CD4-positive, alpha-beta T cell treated with Interleukin-15 for 1 hour (primary cell): ENCODE results near the gene UHRF2.
"Not testable (repeated sequence)": the region's sequence is repeated elsewhere in the genome, so short reads cannot be mapped to it uniquely, and the experiment has no call there.

ENCODE experiments used
- DNase-seq: peaks from one replicate; pipeline ENCODE4 v3.0.0-alpha.2; 2020

Gene UHRF2

DNA sequence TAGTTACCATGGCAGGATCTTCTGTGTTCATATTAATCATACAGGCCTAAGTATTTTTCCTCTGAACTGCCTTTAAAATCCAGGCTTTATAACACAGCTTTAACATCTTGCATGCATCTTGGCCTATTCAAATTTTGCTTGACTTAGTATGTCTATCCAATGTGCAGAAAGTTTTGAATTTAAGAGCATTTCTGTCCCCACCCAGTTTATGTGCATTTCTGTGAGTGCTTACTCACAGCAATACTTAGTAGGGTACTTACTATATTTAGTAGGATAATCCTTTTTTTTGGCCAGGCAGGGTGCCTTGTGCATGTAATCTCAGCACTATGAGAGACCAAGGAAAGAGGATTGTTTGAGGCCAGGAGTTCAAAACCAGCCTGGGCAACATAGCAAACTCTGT is 18.0 kb downstream of the UHRF2 start:
- no peak for DNase-seq

DNA sequence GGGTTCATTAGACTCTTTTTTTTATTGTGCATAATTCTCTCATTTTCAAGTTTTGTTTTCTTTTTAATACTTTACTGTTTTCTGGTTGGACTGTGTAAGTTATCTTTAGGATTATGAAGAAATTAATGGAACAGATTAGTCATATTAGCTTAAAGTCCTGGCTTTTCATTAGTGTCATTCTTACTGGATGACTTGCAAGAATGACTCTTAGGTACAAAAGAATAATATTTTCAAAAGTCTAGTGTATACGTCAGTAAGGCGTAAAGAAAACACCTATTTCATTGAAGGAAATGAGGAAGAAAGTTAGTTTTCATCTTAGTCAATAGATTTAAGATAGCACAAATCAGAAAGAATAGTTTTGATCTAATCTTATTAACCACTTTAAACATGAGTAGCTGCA is 20.4 kb downstream of the UHRF2 start:
- DNase-seq: no peak

DNA sequence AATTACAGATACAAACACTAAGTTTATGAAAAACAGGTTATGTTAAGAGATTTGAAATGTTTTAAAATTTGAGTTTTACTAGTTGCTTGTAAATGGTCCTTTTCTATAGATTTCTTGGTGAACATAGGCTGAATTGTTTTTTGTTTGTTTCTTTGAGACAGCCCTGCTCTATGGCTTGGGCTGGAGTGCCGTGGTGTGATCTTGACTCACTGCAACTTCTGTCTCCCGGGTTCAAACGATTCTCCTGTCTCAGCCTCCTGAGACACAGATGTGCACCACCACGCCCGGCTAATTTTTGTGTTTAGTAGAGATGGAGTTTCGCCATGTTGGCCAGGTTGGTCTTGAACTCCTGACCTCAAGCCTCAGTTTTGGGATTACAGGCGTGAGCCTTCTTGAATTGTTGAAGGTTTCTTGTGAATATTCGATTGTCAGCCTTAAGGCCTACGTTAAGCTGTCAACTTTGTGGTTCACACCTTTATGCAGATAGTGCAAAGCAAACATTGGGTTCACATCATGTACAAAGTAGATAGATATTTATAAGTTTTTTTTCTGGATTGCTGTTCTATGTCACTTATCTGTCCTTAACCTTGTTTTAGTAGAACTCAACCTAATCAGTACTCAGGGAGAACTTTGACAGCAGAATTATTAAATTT is 26.2 kb downstream of the UHRF2 start:
- DNase-seq: no peak

DNA sequence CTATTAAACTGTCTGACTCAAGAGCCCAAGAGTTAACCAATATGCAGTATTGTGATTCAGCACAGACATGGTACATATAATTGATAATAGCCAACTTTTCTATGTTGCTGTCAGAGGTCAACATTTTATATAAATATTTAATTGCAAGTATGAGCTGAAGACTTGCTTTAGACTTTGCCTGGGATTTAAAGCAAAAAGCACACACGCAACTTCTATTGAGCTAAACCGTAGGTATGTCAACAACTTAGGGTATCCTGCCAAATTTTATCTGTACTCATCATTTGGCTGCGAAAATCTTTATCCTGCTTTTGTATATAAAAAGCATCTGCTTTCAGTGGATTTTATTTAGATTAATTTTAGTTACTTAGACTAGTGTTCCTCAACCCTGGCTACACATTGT is 27.4 kb downstream of the UHRF2 start:
- DNase-seq: no peak

DNA sequence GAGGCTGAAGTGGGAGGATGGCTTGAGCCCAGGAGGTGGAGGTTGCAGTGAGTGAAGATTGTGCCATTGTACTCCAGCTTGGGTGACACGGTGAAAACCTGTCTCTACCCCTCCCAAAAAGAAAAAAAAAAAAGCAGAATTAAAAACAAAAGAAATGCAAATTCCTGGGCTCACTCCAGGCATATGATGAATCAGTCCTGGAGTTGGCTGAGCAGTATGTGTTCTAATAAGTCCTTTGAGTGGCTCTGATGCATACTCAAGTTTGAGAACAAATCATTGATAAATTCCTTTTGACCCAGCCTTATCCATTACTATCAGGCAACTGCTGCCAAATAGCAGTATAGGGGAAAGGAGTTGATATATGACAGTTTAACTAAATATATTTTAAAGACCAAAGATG is 28.3 kb downstream of the UHRF2 start:
- DNase-seq: no peak

DNA sequence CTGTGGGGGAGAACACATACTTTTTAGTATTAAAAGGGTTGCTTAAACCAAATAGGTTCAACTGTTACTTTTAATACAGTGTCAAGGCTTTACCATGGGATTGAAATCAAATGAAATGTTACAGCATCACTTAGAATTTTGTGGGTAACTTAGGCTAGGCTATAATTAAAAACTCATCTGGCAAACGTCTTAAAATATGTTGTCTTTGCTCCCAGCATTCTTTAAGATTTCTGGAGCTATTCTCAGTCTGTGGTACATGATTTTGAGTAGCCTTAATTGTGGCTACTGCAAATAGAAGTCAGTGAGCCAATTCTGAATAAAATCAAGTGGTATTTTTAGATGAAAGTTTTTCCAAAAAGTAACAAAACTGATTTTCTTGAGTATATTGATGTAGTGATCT is 30.7 kb downstream of the UHRF2 start:
- DNase-seq: no peak

DNA sequence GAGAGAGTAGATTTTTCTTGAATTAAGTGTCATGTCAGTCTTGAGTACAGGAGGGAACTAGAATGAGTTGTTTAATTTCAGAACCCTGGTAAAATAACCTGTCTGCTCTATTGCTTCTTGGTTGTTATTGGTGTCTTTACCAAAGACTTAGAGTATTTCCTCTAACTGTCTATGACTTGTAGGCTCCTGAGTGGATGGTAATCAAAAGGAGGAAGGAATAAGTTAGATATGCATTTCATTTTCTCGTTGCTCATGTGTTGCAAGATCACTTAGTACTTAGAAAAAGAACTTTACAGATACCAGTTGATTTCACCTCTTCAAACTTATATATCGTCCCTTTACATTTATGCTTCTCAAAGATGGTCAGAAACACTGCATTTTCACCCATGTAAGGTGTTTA is 31.1 kb downstream of the UHRF2 start:
- no peak for DNase-seq

DNA sequence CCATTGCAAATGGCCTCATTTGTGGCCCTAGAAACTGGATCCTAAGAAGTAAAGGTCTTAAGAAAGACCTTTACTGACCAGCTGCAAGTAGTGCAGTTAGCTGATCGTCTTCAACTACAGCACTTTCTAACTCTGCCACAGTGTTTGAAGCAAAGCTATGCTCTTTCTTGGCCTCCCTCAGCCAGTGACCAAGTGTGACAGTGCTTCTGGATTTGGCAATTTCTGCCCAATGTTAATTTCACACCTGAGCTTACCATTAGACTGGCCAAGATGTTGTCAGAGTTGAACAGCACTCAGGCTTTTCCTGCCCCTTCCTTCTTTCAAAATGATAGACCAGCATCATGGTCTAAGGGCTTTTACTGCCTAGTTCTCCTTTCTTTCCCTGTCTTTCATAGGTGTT is 36.1 kb downstream of the UHRF2 start:
- DNase-seq: no peak

DNA sequence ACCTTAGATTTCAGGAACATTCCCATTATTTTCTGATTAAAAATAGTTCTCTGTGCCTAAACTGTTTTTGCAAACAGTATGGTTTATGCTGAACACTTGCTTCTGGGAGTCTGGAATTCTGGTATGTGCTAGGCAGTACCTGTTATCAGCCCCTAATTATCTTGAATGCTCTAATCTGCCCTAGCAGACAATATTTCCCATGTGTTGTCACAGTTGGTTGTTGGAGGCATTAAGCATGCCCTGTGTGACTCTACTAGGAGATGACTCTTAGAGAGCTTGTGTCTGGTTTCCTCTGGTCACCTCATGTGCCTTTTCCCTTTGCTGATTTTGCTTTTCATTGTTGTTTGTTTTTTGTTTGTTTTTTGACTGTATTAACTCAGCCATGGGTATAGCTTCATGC is 36.6 kb downstream of the UHRF2 start:
- DNase-seq: no peak

DNA sequence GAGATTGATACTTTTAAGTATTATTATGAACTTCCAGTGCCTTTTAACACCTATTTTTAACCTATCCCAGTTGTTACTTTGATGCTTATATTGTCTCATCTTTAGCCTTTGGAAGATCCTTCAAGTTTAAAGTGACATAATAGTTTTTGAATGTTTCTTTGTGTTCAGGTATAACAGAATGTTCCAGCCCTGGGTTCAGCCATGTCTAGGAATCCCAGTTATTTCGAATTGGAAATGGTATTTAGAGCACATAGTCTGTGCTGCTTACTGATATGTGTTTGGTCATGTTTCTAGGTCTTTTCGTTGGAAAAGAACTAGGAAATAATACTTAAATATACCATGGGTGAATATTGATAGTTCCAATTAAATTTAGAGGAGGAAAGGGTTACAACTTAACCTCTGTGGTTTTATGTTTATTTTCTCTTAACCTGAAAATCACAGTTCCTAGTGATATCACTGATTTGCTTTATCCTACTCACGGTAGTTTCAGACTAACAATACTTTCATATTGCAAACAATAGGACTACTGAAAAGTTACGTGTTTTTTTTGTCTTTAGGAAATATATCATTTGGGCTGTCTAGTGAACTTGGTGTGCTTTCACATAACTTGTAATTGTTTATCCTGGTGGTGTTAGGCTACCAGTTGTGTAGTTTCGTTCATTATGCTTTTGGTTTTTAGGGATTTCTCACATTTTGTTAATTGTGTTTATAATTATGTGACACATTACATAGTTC is 37.8 kb downstream of the UHRF2 start:
- DNase-seq: no peak

DNA sequence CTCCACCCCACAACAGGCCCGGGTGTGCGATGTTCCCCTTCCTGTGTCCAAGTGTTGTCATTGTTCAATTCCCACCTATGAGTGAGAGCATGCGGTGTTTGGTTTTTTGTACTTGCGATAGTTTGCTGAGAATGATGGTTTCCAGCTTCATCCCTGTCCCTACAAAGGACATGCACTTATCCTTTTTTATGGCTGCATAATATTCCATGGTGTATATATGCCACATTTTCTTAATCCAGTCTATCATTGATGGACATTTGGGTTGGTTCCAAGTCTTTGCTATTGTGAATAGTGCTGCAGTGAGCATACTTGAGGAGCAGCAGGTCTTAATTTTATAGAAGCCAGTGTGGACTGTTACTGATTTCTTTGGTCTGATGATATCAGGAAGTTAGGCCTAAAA is 42.3 kb downstream of the UHRF2 start:
- DNase-seq: not testable (repeated sequence)

DNA sequence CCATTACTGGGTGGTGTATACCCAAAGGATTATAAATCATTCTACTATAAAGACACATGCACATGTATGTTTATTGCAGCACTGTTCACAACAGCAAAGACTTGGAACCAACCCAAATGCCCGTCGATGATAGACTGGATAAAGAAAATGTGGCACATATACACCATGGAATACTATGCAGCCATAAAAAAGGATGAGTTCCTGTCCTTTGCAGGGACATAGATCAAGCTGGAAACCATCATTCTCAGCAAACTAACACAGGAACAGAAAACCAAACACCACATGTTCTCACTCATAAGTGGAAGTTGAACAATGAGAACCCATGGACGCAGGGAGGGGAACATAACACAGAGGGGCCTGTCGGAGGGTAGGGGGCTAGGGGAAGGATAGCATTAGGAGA is 45.7 kb downstream of the UHRF2 start:
- DNase-seq: not testable (repeated sequence)

DNA sequence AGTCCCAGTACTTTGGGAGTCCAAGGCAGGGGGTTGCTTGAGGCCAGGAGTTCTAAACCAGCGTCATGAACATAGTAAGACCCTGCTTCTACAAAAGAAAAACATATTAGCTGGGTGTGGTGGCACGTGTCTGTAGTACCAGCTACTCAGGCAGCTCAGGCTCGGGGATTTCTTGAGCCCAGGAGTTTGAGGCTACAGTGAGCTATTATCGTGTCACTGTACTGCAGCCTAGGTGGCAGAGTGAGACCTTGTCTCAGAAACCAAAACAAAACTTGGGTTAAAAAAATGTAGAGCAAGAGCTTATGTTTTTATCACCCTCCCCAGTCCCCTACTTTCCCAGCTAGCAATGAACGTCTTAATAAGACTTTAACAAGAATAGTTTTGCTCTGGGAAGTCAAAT is 46.7 kb downstream of the UHRF2 start:
- no peak for DNase-seq

DNA sequence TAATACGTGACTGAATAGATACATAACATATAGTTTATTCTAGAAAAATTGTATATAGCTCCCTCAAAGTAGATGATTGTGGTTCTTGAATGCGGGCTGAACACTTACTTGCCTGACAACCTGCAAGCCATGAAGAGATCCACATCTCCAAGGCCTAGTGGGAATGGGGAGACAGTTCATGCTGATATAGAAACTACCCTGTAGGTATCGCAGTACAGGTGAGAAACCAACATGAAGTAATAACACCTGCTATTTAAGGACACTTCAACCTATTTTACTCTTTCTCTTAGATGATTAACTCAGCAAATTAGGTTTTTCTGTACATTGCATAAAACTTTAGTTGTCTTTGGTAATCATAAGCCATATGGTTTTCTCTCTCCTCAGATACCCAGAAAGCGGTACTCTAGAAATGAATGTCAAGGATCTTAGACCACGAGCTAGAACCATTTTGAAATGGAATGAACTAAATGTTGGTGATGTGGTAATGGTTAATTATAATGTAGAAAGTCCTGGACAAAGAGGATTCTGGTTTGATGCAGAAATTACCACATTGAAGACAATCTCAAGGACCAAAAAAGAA is 47.3 kb downstream of the UHRF2 start:
- no peak for DNase-seq

DNA sequence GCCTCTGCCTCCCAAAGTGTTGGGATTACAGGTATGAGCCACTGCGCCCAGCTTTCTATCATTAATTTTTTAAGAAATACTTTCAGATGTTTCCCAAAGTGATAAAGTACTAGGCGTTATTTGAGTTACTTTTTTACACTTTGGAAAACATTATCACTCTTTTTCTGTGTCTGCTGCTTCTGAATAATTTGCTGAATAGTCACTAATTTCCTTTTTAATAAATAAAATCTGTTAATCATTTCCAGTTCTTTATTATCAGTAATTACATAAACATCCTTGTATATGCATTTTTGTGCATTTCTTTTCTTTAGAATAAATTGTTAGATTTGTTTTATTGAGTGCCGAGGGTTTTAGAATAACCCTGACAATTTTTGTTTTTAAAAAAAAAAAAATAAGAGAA is 48.6 kb downstream of the UHRF2 start:
- no peak for DNase-seq

DNA sequence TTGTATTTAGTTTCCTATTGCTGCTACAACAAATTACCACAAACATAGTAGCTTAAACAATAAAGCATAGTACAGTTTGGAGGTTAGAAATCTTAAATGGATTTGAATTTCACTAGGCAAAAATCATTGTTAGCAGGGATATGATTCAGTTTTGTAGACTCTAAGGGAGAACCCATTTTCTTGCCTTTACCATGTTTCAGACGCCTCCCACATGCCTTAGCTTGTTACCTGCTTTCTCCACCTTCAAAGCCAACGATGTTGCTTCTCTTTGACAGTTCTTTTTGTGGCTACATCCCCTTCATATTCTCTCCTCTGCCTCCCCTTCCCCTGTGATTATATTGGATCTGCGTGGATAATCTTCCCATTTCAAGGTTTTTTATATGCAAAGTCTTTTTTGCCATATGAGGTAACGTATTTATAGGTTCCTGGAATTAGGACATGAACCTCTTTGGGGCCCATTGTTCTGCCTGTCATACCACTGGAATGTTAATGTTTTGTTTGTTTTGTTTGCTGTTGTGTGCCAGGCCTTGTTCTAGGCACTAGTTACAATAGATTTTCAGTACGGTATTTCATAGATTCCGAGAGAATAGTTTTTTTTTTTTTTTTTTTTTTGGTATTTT is 54.1 kb downstream of the UHRF2 start:
- DNase-seq: no peak

DNA sequence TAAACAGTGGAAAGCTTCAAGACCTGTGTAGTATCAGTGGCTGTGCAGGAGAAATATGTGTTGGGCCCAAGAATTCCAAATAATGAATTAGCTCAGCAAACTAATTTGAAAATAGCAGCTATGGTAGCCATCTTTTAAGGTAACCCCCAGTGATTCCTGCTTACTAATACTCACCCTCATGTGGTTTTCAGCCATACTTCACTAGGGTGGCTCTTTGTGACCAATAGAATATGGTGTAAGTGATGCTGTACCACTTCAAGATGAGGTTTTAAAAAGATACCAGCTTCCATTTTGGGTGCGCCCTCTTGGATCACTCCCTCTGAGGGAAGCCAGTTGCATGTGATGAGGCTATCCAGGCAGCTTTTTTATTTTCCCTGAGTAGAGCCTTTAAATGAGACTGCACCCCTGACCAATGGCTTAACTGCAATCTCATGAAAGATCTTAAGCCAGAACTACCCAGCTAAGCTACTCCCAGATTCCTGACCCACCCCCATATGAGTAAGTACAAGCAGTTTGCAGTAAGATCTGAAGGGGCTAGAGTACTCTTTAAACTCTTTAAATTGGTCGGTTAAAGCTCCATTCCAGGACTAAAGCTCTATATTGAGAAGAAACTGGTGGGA is 58.3 kb downstream of the UHRF2 start:
- DNase-seq: no peak

DNA sequence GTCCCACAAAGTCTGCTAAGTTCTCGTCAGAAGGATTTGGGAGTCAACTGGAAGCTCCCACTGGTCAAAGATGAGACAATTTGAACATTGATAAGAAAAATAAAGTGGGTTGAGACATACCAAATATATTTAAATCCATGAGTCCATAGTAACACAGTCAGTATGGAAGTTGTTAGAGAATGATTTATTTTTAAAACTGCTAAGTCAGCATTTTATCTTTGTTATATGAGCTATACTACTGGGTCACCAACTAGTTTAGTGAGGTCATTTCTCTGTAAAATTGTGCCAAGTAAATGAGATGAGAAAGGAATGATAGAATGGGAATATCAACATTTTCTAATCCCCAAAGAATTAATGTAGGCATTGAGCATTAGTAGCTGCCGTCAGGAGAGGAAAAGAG is 60.2 kb downstream of the UHRF2 start:
- no peak for DNase-seq

DNA sequence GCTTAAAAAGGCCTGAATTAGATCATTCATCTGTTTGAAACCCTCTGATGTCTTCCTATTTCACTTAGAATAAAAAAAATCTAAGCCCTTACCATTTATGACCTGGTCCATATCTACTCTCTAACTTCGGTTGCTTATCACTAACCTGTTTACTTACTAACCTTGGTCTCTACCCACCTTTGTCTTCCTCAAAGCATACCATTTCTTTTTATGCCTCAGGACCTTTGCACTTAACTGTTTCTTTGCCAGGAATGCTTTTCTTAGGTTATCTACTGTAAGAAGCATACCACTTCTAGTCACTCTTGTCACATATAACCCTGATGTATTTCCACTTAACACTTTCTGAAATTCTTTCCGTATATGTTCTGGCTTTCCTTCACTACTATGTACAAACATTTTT is 67.0 kb downstream of the UHRF2 start:
- no peak for DNase-seq

DNA sequence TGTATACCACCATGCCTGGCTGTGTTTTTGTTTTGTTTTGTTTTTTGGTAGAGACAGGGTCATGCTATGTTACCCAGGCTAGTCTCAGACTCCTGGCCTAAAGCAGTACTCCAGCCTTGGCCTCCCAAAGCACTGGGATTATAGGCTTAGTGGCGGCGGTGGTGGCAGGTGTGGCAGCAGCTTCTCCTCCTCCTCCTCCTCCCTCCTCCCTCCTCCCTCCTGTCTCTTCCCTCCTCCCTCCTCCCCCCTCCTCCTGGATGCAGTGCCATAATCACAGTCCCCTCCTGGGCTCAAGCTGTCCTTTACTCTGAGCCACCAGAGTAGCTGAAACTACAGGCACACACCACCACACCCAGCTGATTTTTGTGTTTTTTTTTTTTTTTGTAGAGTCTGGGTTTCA is 71.2 kb downstream of the UHRF2 start:
- DNase-seq: no peak

DNA sequence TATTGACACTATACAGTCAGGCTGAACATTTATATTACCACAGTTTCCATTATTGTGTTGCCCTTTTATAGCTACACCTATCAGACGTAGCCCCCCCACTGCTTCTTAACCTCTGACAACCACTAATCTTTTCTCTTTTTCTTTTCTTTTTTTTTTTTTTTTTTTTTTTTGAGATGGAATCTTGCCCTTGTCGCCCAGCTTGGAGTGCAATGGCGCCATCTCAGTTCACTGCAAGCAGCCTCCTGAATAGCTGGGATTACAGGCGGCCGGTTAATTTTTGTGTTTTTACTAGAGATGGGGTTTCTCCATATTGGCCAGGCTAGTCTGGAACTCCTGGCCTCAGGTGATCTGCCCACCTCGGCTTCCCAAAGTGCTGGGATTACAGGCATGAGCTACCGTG is 75.4 kb downstream of the UHRF2 start:
- DNase-seq: no peak

DNA sequence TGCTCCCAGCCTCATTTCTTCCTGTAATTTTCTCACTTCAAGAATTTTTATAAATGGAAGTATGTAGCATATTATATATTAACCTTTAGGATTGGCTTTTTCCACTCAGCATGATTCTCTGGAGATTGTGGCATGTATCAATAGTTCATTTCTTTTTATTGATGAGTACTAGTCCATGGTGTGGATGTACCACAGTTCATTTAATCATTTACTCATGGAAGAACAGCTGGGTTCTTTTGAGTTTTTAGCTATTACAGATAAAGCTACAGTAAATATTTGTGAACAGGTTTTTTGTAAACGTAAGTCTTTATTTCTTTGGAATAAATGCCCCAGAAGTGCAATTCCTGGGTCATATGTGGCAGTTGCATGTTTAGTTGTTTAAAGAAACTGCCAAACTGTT is 76.1 kb downstream of the UHRF2 start:
- DNase-seq: no peak

DNA sequence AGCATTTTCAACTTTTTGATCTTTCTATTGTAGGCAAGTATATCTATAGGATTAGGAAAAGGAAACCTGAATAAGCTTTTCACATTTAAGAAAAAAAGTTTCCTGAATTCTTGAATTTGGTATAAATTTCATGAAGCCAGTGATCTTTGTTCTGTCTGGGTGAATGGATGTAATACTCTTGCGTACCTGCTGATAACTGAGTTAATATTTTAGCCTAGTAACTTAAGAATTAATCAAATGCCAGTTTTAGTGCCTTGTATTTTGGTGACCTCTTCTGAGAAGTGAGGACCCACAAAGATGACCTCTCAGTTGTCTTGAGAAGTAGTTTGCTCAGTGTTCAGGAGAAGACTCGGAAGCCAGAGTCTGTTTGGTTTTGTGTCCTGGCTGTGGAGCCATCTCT is 77.9 kb downstream of the UHRF2 start:
- DNase-seq: no peak

DNA sequence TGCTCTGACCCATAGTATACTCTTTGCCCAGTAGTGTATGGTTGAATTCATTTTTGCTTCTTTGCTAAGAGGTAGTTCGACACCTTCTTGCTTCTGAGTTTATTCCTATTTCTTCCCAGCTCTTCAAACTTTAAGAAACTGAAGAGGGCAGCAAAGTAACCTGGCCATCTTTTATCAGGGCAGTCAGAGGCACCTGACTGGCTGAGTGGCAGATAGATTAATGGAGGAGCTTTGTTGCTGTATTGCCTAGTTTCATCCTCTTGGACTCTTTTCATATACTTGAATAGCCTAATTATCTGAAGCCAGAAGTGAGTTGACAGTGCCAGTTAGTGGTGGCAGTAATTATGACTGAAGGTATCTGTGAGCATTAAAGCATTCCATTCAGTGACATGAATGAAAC is 82.5 kb downstream of the UHRF2 start:
- no peak for DNase-seq
